Measurements from ENCODE around the gene TMSB15C.

TMSB15C gene

DNA sequence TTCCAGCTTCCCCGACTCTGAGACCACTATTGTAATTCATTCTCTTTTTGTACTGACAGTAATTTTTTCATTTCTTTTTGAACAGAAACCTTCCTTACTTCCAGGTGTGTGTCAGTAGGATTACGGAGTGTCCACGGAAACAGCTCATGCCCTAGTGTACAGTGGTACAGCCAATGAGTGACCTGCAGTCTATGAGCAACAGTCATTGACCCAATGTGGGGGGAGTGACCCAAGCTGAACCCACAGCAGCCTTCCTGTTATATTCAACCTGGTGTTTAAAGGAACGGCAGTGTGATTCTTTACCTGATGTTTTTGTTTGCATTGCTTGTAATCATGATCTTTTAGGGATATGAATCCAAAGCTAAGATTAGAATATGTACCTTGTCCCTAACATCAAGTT, 35.0 kb downstream of the TMSB15C start:
- no peak for DNase-seq

DNA sequence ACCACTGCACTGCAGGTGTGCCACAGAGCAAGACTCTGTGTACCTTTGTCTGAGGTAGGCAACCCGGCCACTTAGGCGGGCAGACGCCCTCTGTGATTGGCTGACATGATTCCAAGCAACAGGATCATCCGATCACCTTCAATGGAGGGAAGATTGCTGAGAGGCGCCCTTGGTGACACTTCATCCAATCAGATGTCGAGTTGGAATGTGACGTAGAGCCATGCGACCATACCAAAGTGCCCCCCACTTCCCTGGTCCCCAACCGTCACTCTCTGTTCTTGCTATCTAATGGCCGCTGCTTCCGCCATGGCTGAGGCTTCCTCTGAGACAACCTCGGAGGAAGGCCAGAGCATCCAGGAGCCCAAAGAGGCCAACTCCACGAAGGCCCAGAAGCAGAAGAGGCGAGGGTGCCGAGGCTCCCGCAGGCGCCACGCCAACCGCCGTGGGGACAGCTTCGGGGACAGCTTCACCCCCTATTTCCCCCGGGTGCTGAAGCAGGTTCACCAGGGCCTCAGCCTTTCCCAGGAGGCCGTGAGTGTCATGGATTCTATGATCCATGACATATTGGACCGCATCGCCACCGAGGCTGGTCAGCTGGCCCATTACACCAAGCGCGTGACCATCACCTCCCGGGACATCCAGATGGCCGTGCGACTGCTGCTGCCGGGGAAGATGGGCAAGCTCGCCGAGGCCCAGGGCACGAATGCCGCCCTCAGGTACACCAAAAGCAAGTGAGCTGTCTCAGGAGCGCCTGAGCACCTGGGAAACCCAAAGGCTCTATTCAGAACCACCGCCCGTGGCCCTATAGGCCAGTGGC, 36.1 kb downstream of the TMSB15C start, which contains the start of gene H2BW2:
Gene H2BW2, plus strand, starts transcription at position 268 of the 817 bp plus-strand sequence. Its CDS starts 39 bp downstream, at position 307.
- DNase-seq: no peak
